Measurements from ENCODE around the gene IL2RA.

GRCh38 chr10:5977471-5978229 is 84.5 kb downstream of the IL2RA start, which contains the start of gene IL15RA:
- TF ChIP-seq CTCF (IDR thresholded peaks at IDR 0.05) (peak in 3 of 4 experiments; percentile 32 to 43 (median 35)), POLR2A (IDR thresholded peaks at IDR 0.05) (peak; percentile 32 to 54)
